ENCODE results near the gene TCIRG1.

The TCIRG1 gene

GRCh38 chr11:68039526-68040086 is 781 bp downstream of the TCIRG1 start:
- H3K4me1 Mint-ChIP-seq, result peaks cover 15% of the 10 kb centered on the region
- H3K4me3 Mint-ChIP-seq, result peak overlapping the region; percentile 89
- H3K9me3 Mint-ChIP-seq, result no peaks in the 10 kb centered on the region
- H3K27ac Mint-ChIP-seq, result peak overlapping the region; percentile 88
- H3K36me3 Mint-ChIP-seq, result no peaks in the 10 kb centered on the region
- no peaks in the 10 kb centered on the region for H3K27me3 Mint-ChIP-seq

GRCh38 chr11:68040101-68040956 is 1.5 kb downstream of the TCIRG1 start:
- peak overlapping the region; percentile 89 for H3K4me3 Mint-ChIP-seq
- peaks cover 15% of the 10 kb centered on the region for H3K4me1 Mint-ChIP-seq
- H3K27ac Mint-ChIP-seq, result peak overlapping the region; percentile 88
- H3K27me3 Mint-ChIP-seq, result no peaks in the 10 kb centered on the region
- no peaks in the 10 kb centered on the region for H3K36me3 Mint-ChIP-seq
- H3K9me3 Mint-ChIP-seq, result no peaks in the 10 kb centered on the region

- Mint-ChIP-seq H3K9me3 (no peaks in the 10 kb centered on the region), H3K27me3 (no peaks in the 10 kb centered on the region), H3K4me1 (peaks cover 15% of the 10 kb centered on the region), H3K27ac (no peak overlapping the region), H3K4me3 (peak overlapping the region; percentile 19), H3K36me3 (no peaks in the 10 kb centered on the region)
Observed at GRCh38 chr11:68040957-68041591, 2.2 kb downstream of the TCIRG1 start.

- Mint-ChIP-seq H3K27me3 (no peaks in the 10 kb centered on the region), H3K9me3 (no peaks in the 10 kb centered on the region), H3K27ac (no peak overlapping the region), H3K4me1 (peaks cover 14% of the 10 kb centered on the region), H3K4me3 (peak overlapping the region; percentile 36), H3K36me3 (no peaks in the 10 kb centered on the region)
Observed at GRCh38 chr11:68041617-68042218, 2.9 kb downstream of the TCIRG1 start.

GRCh38 chr11:68042219-68043028 is 3.6 kb downstream of the TCIRG1 start:
- no peak overlapping the region for H3K27ac Mint-ChIP-seq
- peaks cover 7% of the 10 kb centered on the region for H3K4me1 Mint-ChIP-seq

GRCh38 chr11:68043029-68043348 is 4.2 kb downstream of the TCIRG1 start:
- Mint-ChIP-seq H3K4me3 (no peak overlapping the region), H3K4me1 (peaks cover 4% of the 10 kb centered on the region), H3K36me3 (no peaks in the 10 kb centered on the region), H3K27me3 (no peaks in the 10 kb centered on the region), H3K9me3 (no peaks in the 10 kb centered on the region), H3K27ac (no peak overlapping the region)

More at GRCh38 chr11:68042219-68043028, 3.6 kb downstream of the TCIRG1 start:
- H3K4me3 Mint-ChIP-seq, result no peak overlapping the region
- H3K36me3 Mint-ChIP-seq, result no peaks in the 10 kb centered on the region
- no peaks in the 10 kb centered on the region for H3K27me3 Mint-ChIP-seq
- no peaks in the 10 kb centered on the region for H3K9me3 Mint-ChIP-seq

- Mint-ChIP-seq H3K27ac (no peak overlapping the region), H3K4me1 (peaks cover 4% of the 10 kb centered on the region), H3K4me3 (no peak overlapping the region), H3K36me3 (no peaks in the 10 kb centered on the region), H3K27me3 (no peaks in the 10 kb centered on the region), H3K9me3 (no peaks in the 10 kb centered on the region)
Observed at GRCh38 chr11:68043349-68044144, 4.7 kb downstream of the TCIRG1 start.

GRCh38 chr11:68044145-68044813 is 5.5 kb downstream of the TCIRG1 start:
- no peaks in the 10 kb centered on the region for H3K36me3 Mint-ChIP-seq
- no peak overlapping the region for H3K27ac Mint-ChIP-seq
- no peaks in the 10 kb centered on the region for H3K27me3 Mint-ChIP-seq
- peaks cover 4% of the 10 kb centered on the region for H3K4me1 Mint-ChIP-seq
- no peaks in the 10 kb centered on the region for H3K9me3 Mint-ChIP-seq
- no peak overlapping the region for H3K4me3 Mint-ChIP-seq

- Mint-ChIP-seq H3K4me1 (peaks cover 4% of the 10 kb centered on the region), H3K27ac (no peak overlapping the region), H3K9me3 (no peaks in the 10 kb centered on the region), H3K36me3 (no peaks in the 10 kb centered on the region), H3K4me3 (no peak overlapping the region), H3K27me3 (no peaks in the 10 kb centered on the region)
Observed at GRCh38 chr11:68044898-68045351, 6.1 kb downstream of the TCIRG1 start.

- no peaks in the 10 kb centered on the region for H3K36me3 Mint-ChIP-seq
- no peak overlapping the region for H3K27ac Mint-ChIP-seq
- no peaks in the 10 kb centered on the region for H3K9me3 Mint-ChIP-seq
- no peak overlapping the region for H3K4me3 Mint-ChIP-seq
- no peaks in the 10 kb centered on the region for H3K4me1 Mint-ChIP-seq
- no peaks in the 10 kb centered on the region for H3K27me3 Mint-ChIP-seq
Observed at GRCh38 chr11:68047437-68048290, 8.8 kb downstream of the TCIRG1 start.

- H3K36me3 Mint-ChIP-seq, result no peaks in the 10 kb centered on the region
- H3K9me3 Mint-ChIP-seq, result no peaks in the 10 kb centered on the region
- H3K4me1 Mint-ChIP-seq, result no peaks in the 10 kb centered on the region
- H3K27ac Mint-ChIP-seq, result no peak overlapping the region
- H3K27me3 Mint-ChIP-seq, result no peaks in the 10 kb centered on the region
- no peak overlapping the region for H3K4me3 Mint-ChIP-seq
Observed at GRCh38 chr11:68048681-68049508, 10.1 kb downstream of the TCIRG1 start.

GRCh38 chr11:68049509-68050370 is 10.9 kb downstream of the TCIRG1 start:
- H3K36me3 Mint-ChIP-seq, result no peaks in the 10 kb centered on the region
- H3K27me3 Mint-ChIP-seq, result no peaks in the 10 kb centered on the region

More at GRCh38 chr11:68049509-68050370, 10.9 kb downstream of the TCIRG1 start:
- Mint-ChIP-seq H3K4me1 (no peaks in the 10 kb centered on the region), H3K9me3 (no peaks in the 10 kb centered on the region), H3K4me3 (no peak overlapping the region), H3K27ac (no peak overlapping the region)

Data from activated naive CD4-positive, alpha-beta T cell treated with anti-CD3 and anti-CD28 coated beads, Interleukin-2, amount 50 U/mL, for 24 hours (primary cell).